Measurements from ENCODE around the gene PTPRM.

PTPRM gene

DNA sequence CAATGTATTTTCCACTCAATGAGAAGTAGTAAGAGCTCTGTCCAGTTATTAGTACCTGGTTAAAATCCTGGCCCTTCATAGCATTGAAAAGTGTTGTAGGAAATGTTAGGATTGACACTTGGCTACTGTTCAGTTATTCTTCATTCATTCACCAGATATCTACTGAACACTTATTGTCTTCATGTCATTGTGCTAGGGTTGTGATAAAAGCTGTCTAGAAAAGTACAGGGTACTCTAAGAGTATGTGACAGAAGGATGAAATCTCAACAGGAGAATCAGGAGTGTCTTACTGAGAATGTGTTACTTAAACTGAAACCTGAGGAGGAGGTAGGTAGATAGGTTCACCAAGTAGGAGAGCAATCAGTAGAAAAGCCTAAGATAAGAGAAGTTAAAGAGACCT, 530.3 kb downstream of the PTPRM start:
- no peak for TF ChIP-seq ESRRG (CRISPR knock-in tag; IDR thresholded peaks at IDR 0.05)
- TF ChIP-seq, protein P1, sequence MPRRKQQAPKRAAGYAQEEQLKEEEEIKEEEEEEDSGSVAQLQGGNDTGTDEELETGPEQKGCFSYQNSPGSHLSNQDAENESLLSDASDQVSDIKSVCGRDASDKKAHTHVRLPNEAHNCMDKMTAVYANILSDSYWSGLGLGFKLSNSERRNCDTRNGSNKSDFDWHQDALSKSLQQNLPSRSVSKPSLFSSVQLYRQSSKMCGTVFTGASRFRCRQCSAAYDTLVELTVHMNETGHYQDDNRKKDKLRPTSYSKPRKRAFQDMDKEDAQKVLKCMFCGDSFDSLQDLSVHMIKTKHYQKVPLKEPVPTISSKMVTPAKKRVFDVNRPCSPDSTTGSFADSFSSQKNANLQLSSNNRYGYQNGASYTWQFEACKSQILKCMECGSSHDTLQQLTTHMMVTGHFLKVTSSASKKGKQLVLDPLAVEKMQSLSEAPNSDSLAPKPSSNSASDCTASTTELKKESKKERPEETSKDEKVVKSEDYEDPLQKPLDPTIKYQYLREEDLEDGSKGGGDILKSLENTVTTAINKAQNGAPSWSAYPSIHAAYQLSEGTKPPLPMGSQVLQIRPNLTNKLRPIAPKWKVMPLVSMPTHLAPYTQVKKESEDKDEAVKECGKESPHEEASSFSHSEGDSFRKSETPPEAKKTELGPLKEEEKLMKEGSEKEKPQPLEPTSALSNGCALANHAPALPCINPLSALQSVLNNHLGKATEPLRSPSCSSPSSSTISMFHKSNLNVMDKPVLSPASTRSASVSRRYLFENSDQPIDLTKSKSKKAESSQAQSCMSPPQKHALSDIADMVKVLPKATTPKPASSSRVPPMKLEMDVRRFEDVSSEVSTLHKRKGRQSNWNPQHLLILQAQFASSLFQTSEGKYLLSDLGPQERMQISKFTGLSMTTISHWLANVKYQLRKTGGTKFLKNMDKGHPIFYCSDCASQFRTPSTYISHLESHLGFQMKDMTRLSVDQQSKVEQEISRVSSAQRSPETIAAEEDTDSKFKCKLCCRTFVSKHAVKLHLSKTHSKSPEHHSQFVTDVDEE (CRISPR knock-in tag; IDR thresholded peaks at IDR 0.05): no peak
- TF ChIP-seq, protein P2, sequence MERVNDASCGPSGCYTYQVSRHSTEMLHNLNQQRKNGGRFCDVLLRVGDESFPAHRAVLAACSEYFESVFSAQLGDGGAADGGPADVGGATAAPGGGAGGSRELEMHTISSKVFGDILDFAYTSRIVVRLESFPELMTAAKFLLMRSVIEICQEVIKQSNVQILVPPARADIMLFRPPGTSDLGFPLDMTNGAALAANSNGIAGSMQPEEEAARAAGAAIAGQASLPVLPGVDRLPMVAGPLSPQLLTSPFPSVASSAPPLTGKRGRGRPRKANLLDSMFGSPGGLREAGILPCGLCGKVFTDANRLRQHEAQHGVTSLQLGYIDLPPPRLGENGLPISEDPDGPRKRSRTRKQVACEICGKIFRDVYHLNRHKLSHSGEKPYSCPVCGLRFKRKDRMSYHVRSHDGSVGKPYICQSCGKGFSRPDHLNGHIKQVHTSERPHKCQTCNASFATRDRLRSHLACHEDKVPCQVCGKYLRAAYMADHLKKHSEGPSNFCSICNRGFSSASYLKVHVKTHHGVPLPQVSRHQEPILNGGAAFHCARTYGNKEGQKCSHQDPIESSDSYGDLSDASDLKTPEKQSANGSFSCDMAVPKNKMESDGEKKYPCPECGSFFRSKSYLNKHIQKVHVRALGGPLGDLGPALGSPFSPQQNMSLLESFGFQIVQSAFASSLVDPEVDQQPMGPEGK (CRISPR knock-in tag; IDR thresholded peaks at IDR 0.05; ENCODE audit: borderline replicate concordance): no peak
- TF ChIP-seq GLIS3 (CRISPR knock-in tag; IDR thresholded peaks at IDR 0.05): no peak
- no peak for TF ChIP-seq ZNF8 (CRISPR knock-in tag; IDR thresholded peaks at IDR 0.05)
- no peak for ATAC-seq

DNA sequence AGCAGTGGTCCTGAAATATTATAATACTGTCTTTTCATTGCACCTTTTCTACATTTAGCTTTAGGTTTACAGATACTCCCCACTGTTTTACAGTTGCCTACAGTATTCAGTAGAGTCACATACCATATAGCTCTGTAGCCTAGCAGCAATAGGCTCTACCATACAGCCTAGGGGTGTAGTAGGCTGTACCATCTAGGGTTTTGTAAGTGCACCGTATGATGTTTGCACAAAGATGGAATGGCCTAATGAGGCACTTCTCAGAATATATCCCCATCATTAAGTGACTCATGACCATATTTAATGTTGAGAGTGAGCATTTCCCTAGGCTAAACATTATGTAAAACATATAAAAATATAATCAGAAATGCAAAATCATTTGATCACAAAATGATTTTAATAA, 530.8 kb downstream of the PTPRM start:
- TF ChIP-seq ARNTL (CRISPR knock-in tag; IDR thresholded peaks at IDR 0.05; ENCODE audit: borderline replicate concordance, low read depth) (no peak), ZFP30 (CRISPR knock-in tag; IDR thresholded peaks at IDR 0.05) (no peak), BACH2 (CRISPR knock-in tag; IDR thresholded peaks at IDR 0.05; ENCODE audit: borderline replicate concordance) (no peak), CSDC2 (CRISPR knock-in tag; IDR thresholded peaks at IDR 0.05) (no peak), SNAI2 (CRISPR knock-in tag; IDR thresholded peaks at IDR 0.05) (no peak)
- TF ChIP-seq, protein P2 (CRISPR knock-in tag; IDR thresholded peaks at IDR 0.05; ENCODE audit: borderline replicate concordance): no peak
- TF ChIP-seq, protein P3, sequence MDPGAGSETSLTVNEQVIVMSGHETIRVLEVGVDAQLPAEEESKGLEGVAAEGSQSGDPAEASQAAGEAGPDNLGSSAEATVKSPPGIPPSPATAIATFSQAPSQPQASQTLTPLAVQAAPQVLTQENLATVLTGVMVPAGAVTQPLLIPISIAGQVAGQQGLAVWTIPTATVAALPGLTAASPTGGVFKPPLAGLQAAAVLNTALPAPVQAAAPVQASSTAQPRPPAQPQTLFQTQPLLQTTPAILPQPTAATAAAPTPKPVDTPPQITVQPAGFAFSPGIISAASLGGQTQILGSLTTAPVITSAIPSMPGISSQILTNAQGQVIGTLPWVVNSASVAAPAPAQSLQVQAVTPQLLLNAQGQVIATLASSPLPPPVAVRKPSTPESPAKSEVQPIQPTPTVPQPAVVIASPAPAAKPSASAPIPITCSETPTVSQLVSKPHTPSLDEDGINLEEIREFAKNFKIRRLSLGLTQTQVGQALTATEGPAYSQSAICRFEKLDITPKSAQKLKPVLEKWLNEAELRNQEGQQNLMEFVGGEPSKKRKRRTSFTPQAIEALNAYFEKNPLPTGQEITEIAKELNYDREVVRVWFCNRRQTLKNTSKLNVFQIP (CRISPR knock-in tag; IDR thresholded peaks at IDR 0.05; ENCODE audit: borderline replicate concordance, low read depth): no peak
- ATAC-seq: no peak

DNA sequence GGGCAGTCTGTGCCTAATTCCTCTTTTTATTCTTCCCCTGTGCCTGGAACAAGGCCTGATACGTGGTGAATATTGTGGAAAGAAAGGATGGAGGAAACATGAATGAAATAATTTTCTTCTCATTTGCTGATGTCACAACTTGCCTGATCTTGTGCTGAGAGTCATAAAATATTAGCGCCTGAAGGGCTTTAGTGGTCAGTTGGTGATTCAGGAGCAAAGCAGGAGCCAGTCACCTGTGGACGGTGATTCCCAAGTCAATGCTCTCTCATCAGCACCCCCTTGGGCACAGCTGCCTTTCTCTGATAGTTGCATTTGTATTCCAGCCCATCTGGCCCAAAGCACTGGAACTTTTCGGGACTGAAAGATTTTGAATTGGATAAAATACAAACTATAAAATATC, 539.5 kb downstream of the PTPRM start:
- TF ChIP-seq ZFP30 (CRISPR knock-in tag; IDR thresholded peaks at IDR 0.05) (no peak), TOX (CRISPR knock-in tag; IDR thresholded peaks at IDR 0.05; ENCODE audit: borderline replicate concordance) (no peak), CSDC2 (CRISPR knock-in tag; IDR thresholded peaks at IDR 0.05) (no peak)
- TF ChIP-seq, protein P2 (CRISPR knock-in tag; IDR thresholded peaks at IDR 0.05; ENCODE audit: borderline replicate concordance): no peak
- no peak for ATAC-seq

DNA sequence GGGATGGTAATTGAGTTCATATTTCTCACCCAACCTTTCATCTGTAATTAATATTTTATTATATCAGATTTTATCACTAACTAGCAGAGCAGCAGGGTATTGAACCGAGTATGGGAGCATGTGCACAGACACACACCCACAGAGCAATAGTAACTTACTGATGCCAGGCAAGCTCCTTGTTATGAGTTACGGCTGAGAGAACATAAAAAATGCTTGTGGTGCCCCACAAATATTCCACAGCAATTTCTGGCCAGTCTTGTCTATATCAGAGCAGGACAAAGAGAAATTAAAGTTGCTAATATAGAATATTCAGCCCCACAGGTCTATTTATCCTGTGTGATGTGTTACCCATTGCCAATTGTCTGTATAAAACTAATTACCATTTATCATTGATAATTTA, 540.3 kb downstream of the PTPRM start:
- TF ChIP-seq ZNF70 (CRISPR knock-in tag; IDR thresholded peaks at IDR 0.05) (no peak), ZFP30 (CRISPR knock-in tag; IDR thresholded peaks at IDR 0.05) (no peak), SNAI2 (CRISPR knock-in tag; IDR thresholded peaks at IDR 0.05) (no peak), TCF4 (CRISPR knock-in tag; IDR thresholded peaks at IDR 0.05; ENCODE audit: borderline replicate concordance) (no peak), ESRRG (CRISPR knock-in tag; IDR thresholded peaks at IDR 0.05) (no peak), ISL1 (CRISPR knock-in tag; IDR thresholded peaks at IDR 0.05) (no peak), OSR1 (CRISPR knock-in tag; IDR thresholded peaks at IDR 0.05) (no peak), ZFP3 (CRISPR knock-in tag; IDR thresholded peaks at IDR 0.05) (no peak), TOX (CRISPR knock-in tag; IDR thresholded peaks at IDR 0.05; ENCODE audit: borderline replicate concordance) (no peak)
- TF ChIP-seq, protein P1 (CRISPR knock-in tag; IDR thresholded peaks at IDR 0.05): no peak
- TF ChIP-seq, protein P4, sequence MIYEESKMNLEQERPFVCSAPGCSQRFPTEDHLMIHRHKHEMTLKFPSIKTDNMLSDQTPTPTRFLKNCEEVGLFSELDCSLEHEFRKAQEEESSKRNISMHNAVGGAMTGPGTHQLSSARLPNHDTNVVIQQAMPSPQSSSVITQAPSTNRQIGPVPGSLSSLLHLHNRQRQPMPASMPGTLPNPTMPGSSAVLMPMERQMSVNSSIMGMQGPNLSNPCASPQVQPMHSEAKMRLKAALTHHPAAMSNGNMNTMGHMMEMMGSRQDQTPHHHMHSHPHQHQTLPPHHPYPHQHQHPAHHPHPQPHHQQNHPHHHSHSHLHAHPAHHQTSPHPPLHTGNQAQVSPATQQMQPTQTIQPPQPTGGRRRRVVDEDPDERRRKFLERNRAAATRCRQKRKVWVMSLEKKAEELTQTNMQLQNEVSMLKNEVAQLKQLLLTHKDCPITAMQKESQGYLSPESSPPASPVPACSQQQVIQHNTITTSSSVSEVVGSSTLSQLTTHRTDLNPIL (CRISPR knock-in tag; IDR thresholded peaks at IDR 0.05; ENCODE audit: low read depth): no peak
- ATAC-seq: no peak

Measured in SK-N-SH treated with all-trans-retinoic acid at 6 μM for 48 hours (cell line).